H1 (cell line): Measurements from ENCODE around the gene UNC80.

Experiments
- JUN ChIP-seq: IDR thresholded peaks from 2 replicates; pipeline ENCODE4 v1.6.1; 2011; ENCODE audit warnings: low read depth, mild to moderate bottlenecking, improper control_type of control experiment, low read length
- POLR2A ChIP-seq, 2 experiments: IDR thresholded peaks; 1 replicate in 1 of 2; 2 replicates in 1 of 2; pipeline ENCODE4 v1.6.1; 2011; ENCODE audit warnings: low read depth in 2 of 2, low read length in 2 of 2, mild to moderate bottlenecking in 2 of 2; ENCODE audit errors: control extremely low read depth in 1 of 2
- ZNF274 ChIP-seq: IDR thresholded peaks from 2 replicates; pipeline ENCODE4 v1.7.0; 2012; ENCODE audit warnings: low read length, borderline replicate concordance; ENCODE audit errors: extremely low read depth

GRCh38 chr2:209905691-209906090 is 134.1 kb downstream of the UNC80 start:
- TF ChIP-seq ZNF274 (no peak), POLR2A (IDR thresholded peaks at IDR 0.05; ENCODE audit: control extremely low read depth in 1 of 2, low read depth in 2 of 2, low read length in 2 of 2) (no peak), JUN (no peak)
